ENCODE data around the gene RASGRF2.

DNA sequence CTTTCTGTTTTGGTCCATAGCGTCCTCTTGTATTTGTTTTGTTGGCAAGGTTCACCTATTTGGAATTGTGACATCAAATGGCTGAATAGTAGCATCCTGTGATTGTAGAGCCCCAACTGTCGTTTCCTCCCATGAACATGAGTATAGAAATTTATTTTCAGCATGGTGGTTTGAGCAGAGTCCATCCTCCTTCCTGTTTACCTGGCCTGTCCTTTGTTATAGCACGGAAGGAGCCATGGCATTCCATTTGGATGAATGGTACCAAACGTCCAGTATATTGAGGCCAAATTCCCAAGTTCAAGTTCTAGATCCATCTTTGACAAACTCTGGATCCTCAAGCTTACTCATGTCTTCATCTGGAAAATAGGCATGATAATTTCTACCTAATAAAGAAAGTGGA lies 16.8 kb downstream of the RASGRF2 start:
- TF ChIP-seq CTCF (IDR thresholded peaks at IDR 0.05 in 4 of 5, conservative IDR thresholded peaks at IDR 0.05 in 1 of 5) = no peak
- TF ChIP-seq POLR2A (IDR thresholded peaks at IDR 0.05) = no peak
